Stimulated activated CD8-positive, alpha-beta memory T cell treated with anti-CD3 and anti-CD28 coated beads, Interleukin-2, amount 100 ng/mL, for 1 hour (primary cell): Measurements from ENCODE around the gene ENO2.

Experiments used
- DNase-seq, 2 donors: peaks; one replicate each; pipeline ENCODE4 v3.0.0-alpha.2; 2020; ENCODE audit warnings: low read depth in 2 of 2

The ENO2 gene

DNA sequence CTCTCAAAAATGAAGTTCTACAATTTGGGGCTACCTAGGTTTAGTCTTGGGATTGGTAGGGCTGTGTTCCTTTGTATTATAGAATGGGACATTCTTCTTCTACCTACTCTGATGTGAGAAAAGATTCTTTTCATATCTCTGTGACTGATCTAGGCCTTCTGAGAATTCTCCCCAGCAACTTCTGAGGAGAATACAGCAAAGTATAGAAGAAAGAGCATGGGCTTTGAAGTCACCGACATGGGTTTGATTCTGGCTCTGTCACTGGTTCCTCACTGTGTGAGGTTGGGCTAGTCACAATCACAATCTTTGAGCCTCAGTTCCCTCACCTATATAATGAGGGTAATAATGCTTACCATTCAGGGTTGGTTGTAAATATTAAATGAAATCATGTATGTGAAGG is 18.4 kb downstream of the ENO2 start:
- no peak for DNase-seq

DNA sequence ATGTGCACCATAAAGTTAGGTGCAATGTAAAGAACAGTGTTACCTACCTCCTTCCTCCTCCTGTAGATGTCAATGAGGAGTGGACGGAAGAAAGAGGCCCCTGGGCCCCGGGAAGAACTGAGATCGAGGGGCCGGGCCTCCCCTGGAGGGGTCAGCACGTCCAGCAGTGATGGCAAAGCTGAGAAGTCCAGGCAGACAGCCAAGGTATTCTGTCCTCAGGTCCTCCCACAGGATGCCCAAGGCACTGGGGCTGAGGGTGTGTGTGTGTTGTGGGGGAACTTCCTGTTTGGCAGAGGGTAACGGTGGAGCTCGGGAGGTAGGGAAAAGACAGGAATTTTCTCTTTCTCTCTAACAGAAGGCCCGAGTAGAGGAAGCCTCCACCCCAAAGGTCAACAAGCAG is 19.7 kb downstream of the ENO2 start:
- DNase-seq: no peak

DNA sequence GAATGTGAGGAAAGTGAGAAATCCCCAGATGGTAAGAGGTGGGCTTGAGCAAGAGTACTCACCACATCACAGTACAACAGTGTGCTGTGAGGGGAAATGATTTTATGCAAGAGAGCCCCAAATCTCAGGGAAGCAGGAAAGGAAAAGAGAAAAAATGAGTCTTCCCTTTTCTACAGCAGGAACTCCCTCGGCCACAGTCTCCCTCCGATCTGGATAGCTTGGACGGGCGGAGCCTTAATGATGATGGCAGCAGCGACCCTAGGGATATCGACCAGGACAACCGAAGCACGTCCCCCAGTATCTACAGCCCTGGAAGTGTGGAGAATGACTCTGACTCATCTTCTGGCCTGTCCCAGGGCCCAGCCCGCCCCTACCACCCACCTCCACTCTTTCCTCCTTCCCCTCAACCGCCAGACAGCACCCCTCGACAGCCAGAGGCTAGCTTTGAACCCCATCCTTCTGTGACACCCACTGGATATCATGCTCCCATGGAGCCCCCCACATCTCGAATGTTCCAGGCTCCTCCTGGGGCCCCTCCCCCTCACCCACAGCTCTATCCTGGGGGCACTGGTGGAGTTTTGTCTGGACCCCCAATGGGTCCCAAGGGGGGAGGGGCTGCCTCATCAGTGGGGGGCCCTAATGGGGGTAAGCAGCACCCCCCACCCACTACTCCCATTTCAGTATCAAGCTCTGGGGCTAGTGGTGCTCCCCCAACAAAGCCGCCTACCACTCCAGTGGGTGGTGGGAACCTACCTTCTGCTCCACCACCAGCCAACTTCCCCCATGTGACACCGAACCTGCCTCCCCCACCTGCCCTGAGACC is 21.2 kb downstream of the ENO2 start:
- no peak for DNase-seq

DNA sequence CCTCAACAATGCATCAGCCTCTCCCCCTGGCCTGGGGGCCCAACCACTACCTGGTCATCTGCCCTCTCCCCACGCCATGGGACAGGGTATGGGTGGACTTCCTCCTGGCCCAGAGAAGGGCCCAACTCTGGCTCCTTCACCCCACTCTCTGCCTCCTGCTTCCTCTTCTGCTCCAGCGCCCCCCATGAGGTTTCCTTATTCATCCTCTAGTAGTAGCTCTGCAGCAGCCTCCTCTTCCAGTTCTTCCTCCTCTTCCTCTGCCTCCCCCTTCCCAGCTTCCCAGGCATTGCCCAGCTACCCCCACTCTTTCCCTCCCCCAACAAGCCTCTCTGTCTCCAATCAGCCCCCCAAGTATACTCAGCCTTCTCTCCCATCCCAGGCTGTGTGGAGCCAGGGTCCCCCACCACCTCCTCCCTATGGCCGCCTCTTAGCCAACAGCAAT is 21.8 kb downstream of the ENO2 start:
- DNase-seq: no peak

DNA sequence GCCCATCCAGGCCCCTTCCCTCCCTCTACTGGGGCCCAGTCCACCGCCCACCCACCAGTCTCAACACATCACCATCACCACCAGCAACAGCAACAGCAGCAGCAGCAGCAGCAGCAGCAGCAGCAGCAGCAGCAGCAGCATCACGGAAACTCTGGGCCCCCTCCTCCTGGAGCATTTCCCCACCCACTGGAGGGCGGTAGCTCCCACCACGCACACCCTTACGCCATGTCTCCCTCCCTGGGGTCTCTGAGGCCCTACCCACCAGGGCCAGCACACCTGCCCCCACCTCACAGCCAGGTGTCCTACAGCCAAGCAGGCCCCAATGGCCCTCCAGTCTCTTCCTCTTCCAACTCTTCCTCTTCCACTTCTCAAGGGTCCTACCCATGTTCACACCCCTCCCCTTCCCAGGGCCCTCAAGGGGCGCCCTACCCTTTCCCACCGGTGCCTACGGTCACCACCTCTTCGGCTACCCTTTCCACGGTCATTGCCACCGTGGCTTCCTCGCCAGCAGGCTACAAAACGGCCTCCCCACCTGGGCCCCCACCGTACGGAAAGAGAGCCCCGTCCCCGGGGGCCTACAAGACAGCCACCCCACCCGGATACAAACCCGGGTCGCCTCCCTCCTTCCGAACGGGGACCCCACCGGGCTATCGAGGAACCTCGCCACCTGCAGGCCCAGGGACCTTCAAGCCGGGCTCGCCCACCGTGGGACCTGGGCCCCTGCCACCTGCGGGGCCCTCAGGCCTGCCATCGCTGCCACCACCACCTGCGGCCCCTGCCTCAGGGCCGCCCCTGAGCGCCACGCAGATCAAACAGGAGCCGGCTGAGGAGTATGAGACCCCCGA is 22.5 kb downstream of the ENO2 start:
- no peak for DNase-seq

DNA sequence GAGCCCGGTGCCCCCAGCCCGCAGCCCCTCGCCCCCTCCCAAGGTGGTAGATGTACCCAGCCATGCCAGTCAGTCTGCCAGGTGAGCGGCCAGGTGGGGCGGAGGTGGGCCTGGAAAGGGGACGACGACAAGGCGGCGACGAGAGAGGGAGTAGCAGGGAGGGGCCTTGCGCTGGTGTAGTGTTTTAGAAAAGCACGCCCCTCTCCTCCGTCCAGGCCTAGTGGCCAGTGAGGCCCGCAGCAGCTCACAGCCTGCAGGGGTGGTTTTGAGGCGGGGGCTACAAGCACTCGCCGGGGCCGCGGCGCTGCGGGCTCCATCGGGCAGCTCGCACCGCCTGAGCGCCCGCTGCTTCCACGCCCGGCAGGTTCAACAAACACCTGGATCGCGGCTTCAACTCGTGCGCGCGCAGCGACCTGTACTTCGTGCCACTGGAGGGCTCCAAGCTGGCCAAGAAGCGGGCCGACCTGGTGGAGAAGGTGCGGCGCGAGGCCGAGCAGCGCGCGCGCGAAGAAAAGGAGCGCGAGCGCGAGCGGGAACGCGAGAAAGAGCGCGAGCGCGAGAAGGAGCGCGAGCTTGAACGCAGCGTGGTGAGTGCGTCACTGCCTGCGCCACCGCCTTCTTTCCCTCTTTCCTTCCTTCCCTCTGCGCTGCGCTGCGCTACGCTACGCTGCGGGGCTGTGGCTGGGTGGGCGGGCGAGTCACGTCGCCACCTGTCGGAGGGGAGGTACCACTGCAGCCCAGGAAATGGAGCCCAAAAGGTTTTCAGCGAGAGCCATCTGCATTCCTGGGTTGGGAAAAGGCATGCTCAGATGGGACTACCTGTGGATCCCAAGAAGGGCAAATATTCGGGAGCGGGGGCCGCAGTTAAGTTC is 23.3 kb downstream of the ENO2 start:
- peak; percentile 82 to 86 for DNase-seq

DNA sequence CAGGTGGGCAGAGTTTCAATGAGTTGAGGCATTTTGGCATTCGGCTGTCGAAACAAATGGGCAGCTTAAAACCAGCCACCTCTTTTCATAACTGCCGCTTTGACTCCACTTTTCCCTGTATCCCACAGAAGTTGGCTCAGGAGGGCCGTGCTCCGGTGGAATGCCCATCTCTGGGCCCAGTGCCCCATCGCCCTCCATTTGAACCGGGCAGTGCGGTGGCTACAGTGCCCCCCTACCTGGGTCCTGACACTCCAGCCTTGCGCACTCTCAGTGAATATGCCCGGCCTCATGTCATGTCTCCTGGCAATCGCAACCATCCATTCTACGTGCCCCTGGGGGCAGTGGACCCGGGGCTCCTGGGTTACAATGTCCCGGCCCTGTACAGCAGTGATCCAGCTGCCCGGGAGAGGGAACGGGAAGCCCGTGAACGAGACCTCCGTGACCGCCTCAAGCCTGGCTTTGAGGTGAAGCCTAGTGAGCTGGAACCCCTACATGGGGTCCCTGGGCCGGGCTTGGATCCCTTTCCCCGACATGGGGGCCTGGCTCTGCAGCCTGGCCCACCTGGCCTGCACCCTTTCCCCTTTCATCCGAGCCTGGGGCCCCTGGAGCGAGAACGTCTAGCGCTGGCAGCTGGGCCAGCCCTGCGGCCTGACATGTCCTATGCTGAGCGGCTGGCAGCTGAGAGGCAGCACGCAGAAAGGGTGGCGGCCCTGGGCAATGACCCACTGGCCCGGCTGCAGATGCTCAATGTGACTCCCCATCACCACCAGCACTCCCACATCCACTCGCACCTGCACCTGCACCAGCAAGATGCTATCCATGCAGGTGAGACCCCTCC is 24.2 kb downstream of the ENO2 start:
- DNase-seq: no peak

DNA sequence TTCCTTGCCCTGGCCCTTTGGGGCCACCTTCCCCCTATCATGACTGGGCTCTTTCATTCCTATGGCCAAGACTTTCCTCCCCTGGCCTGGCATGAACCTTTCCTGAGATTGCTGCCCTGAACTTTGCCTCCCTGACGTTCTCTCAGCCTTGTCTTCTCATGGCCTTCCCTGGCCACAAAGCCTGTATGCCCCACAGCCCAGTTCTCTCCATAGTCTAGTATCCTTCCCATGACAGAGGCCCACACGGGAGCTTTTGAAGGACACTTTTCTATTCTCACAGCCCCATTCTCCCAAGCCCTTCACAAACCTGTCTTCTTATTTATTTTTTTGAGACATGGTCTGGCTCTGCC is 24.8 kb downstream of the ENO2 start:
- no peak for DNase-seq

DNA sequence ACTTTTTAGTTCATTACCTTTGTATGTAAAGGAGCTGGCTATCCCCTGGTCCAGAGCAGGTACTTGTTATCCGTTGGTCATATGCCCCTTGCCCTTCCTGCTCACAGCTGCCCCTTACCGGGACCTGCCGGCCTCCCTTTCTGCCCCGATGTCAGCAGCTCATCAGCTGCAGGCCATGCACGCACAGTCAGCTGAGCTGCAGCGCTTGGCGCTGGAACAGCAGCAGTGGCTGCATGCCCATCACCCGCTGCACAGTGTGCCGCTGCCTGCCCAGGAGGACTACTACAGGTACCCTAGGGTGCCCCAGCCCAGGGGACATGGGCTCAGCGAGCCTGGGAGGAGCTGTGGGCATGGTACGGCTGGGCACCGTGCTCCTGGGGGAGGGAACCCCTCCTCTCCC is 26.9 kb downstream of the ENO2 start:
- DNase-seq: no peak

DNA sequence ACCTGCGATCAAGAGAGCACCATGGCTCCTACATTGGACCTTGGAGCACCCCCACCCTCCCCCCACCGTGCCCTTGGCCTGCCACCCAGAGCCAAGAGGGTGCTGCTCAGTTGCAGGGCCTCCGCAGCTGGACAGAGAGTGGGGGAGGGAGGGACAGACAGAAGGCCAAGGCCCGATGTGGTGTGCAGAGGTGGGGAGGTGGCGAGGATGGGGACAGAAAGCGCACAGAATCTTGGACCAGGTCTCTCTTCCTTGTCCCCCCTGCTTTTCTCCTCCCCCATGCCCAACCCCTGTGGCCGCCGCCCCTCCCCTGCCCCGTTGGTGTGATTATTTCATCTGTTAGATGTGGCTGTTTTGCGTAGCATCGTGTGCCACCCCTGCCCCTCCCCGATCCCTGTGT is 27.4 kb downstream of the ENO2 start:
- DNase-seq: no peak

DNA sequence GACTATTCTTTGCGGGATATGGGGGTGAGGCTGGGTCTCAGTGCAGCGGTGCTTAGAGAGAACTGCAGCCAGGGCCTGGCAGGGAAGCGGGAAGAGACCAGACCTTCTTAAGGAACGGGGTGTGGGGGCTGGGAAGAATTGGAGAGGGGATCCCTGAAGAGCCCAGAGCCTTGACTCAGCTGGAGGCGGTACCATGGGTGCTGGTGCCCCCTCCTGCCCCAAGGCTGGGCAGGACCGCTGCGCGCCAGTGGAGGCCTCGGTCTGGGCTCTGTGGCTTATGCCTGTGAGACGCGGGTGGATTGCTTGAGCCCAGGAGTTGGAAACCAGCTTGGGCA is 27.9 kb downstream of the ENO2 start:
- DNase-seq: no peak

DNA sequence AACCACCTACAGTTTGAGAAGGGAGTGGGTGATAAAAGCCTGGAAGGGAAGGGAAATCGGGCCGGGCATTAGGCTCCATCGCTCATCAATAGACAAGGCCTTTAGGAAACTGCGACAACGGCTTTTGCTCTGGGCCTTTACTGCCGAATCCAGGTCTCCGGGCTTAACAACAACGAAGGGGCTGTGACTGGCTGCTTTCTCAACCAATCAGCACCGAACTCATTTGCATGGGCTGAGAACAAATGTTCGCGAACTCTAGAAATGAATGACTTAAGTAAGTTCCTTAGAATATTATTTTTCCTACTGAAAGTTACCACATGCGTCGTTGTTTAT is 29.0 kb downstream of the ENO2 start:
- DNase-seq: peak in 1 of 2 donors; percentile 63

DNA sequence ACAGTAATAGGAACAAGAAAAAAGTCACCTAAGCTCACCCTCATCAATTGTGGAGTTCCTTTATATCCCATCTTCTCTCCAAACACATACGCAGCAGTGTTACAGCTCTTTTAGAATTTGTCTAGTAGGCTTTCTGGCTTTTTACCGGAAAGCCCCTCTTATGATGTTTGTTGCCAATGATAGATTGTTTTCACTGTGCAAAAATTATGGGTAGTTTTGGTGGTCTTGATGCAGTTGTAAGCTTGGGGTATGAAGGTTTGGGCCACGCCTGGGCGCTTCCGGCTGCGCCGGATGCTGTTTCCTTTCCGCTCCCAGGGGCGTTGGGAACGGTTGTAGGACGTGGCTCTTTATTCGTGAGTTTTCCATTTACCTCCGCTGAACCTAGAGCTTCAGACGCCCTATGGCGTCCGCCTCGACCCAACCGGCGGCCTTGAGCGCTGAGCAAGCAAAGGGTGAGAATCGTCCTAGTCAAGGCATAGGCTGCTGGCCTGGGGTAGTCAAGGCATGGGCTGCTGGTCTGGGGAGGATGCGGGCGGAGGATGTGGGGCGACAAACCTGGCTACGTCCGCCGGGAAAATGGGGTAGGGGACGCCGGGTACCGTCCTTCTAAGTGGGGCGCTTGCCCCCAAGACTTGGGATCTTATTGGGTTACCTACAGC is 29.5 kb downstream of the ENO2 start, which contains the start of the genes C12orf57 and RNU7-1:
TSS of gene C12orf57 (plus strand) at position 301 of the 659 bp plus-strand sequence. CDS start at position 401, 100 bp downstream.
TSS of gene RNU7-1 (plus strand) at position 95 of the 659 bp plus-strand sequence.
- peak in 1 of 2 donors; percentile 59 for DNase-seq

DNA sequence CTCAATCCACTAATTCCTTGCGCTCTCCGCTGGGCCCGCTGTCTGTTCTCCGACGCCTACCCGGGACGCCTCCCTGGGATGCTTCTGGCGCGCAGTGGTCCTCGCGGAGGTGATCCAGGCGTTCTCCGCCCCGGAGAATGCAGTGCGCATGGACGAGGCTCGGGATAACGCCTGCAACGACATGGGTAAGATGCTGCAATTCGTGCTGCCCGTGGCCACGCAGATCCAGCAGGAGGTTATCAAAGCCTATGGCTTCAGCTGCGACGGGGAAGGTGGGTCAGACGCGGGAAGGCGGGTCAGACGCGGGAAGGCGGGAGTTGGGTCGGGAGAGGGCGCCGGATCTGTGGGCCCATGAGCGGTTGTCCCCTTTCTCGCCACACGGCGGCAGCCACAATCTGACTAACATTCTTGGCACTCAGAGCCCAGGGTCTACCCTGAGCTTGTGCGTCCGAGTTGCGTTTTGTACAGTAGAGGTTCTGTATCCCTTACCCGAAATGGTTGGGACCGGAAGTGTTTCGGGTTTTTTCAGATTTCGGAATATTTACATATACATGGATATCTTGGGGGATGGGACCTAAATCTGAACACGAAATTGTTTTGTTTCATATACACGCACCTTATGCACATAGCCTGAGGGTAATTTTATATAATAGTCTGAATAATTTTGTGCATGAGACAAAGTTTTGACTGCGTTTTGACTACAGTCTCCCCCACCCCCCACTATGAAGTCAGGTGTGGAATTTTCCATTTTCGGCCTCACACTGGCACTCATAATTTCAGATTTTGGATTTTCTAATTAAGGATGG is 30.2 kb downstream of the ENO2 start:
- peak; percentile 66 to 77 for DNase-seq

DNA sequence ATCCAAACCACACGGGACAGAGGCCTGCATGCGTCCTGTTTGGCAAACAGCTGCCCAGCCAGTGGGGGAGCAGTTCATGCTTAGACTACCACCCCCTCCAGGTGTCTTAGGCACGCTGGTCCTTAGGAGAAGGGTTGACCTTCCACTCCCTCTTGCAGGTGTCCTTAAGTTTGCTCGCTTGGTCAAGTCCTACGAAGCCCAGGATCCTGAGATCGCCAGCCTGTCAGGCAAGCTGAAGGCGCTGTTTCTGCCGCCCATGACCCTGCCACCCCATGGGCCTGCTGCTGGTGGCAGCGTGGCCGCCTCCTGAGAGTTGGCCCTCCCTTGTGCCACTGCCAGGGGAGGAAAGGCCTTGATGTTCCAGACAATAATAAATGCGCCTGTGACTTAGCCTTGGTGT is 31.2 kb downstream of the ENO2 start:
- no peak for DNase-seq

DNA sequence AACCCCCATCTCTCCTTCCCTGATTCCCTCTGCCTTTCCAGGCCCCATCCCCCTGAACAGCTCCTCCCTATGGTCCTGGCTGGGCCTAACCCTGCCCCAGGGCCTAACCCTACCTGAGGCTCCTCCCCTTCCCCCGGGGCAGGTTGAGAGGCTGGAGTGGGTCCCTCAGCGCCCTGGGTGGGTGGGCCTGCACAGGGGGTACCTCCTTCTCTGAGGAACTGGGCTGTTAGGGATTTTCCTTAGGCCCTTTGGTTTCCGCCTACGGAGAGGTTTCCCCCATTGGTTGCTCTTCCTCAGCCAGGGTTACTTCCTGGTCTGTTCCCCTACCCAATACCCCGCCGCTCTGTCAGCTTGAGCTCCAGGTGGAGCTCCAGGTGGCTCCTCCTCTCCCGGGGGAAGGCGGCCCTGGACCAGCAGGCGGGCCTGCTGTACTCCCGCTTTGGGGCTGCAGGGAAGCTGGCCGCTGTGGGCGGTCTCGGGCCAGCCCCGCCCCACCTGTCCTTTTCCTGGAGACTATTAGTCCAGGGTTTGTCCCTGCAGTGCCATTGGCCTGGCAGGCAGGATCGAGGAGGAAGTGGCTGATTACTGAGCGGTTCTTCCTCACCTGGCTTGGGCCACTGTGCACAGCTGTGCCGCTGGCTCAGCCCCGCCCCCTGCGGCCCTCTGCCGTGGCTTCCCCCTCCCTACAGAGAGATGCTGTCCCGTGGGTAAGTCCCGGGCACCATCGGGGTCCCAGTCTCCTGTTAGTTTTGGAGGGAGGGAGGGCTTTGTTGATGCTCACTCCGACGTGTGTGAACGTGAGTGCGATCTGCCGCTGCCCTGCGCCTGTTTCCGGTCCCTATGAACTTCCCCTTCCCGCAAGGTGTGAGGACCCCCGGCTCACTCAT is 31.9 kb downstream of the ENO2 start:
- DNase-seq: no peak

DNA sequence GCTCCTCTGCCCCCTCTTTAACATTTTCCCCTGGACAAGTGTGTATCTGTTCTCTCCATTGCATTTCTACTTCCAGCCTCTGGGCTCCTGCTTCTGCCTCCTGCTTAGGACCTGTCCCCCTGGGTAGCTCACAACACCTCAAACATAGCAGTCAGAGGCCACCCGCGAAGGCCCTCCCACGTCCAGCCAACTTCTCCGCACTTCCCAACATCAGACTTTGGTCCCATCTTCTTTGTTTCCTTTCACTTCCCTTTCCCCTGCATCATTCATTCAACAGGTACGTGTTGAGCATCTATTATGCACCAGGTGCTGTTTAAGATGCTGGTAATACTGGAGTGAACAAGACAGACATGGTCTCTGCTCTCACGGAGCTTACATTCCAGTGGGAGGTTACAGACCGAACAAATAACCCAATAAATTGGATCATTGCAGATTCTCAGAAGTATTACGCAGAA is 32.6 kb downstream of the ENO2 start:
- no peak for DNase-seq

DNA sequence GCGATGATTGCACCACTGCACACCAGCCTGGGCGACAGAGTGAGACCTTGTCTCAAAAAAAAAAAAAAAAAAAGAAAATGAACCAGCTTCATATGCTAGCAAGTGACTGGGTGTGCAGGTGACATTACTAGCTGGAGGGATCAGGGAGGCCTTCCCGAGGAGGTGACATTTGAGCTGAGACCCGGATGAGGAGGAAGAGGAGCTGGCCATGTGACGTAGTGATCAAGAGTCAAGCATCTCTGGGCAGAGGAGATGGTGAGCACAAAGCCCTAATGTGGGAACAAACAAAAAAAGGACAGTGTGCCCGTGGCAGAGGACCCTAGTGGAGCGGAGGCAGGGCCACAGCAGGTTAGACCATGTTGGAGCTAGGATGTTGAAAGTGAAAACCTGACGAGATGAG is 33.2 kb downstream of the ENO2 start:
- no peak for DNase-seq
